Type B pancreatic cell (in vitro differentiated cells): ENCODE results near the gene XYLT1. TPM values are rescaled to one million over a fixed set of nuclear protein-coding genes. Genes with fewer than 3 reads are reported as not detected.

Experiments used
- DNase-seq: peaks from one replicate; pipeline ENCODE4 v3.0.0; 2021; ENCODE audit warnings: mixed read lengths; ENCODE audit not compliant: unreplicated experiment; ENCODE audit errors: extremely low spot score
- H3K27ac Mint-ChIP-seq: 2 replicates; pipeline ENCODE4 v1.8.0; 2021; ENCODE audit warnings: mild to moderate bottlenecking, mixed read lengths
- H3K27me3 Mint-ChIP-seq: 2 replicates; pipeline ENCODE4 v1.8.0; 2021; ENCODE audit warnings: mixed read lengths
- H3K36me3 Mint-ChIP-seq: 2 replicates; pipeline ENCODE4 v1.8.0; 2021; ENCODE audit warnings: mixed read lengths
- H3K4me1 Mint-ChIP-seq: one replicate; pipeline ENCODE4 v1.8.0; 2021; ENCODE audit warnings: mixed read lengths; ENCODE audit not compliant: unreplicated experiment
- H3K4me3 Mint-ChIP-seq: 2 replicates; pipeline ENCODE4 v1.8.0; 2021; ENCODE audit warnings: mild to moderate bottlenecking, mixed read lengths
- H3K9me3 Mint-ChIP-seq: 2 replicates; pipeline ENCODE4 v1.8.0; 2021; ENCODE audit warnings: mixed read lengths
- CTCF ChIP-seq: fragments of 200-600 bp; sonication (generic); conservative IDR thresholded peaks from 2 replicates; pipeline ENCODE4 v1.5.0; 2021; ENCODE audit warnings: antibody characterized with exemption, mild to moderate bottlenecking
- total RNA-seq: library from RNA; stranded (reverse); gene quantifications from 2 replicates; pipeline ENCODE4 v1.2.1, GENCODE V29; 2021; ENCODE audit warnings: low replicate concordance

XYLT1 gene
- total RNA-seq, 1 donor from 2014 or later = 14.9 TPM

DNA sequence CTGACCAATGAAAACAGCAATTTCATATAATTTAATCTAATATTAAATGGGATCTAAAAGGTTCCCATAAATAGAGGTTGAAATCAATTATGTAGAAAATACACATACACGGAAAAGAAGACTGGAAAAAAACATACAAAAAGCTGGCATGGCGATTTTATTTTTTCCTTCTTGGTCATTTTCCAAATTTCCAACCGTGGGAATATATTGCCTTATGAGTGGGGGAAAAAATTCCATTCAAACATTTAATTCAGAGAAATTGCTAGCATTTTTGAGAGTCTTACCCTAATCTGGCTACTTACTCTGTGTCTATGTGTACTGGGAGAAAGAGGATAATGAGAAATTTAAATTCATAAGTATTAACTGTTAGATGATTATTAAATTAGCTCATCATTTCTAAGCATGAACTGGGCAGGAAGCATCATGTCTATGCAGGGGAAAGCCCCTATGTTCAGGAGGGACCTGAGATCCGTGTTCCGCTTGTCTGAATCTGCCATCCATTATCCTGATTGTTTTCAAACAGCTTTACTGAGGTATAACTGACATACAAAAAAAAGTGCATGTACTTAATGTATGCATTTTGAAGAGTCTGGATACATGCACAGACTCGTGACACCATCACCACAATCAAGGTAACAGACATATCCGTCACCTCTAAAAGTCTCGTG is 145.2 kb downstream of the XYLT1 start:
- Mint-ChIP-seq H3K36me3 (no peaks in the 10 kb centered on the region), H3K27me3 (no peaks in the 10 kb centered on the region), H3K4me1 (peaks cover 12% of the 10 kb centered on the region), H3K27ac (no peak overlapping the region), H3K9me3 (no peaks in the 10 kb centered on the region), H3K4me3 (no peak overlapping the region)
- DNase-seq = no peak
- no peak for TF ChIP-seq CTCF

GRCh38 chr16:17324451-17324850 is 146.3 kb downstream of the XYLT1 start:
- no peak for DNase-seq
- H3K4me1 Mint-ChIP-seq = peaks cover 11% of the 10 kb centered on the region
- H3K27ac Mint-ChIP-seq = no peak overlapping the region
- H3K27me3 Mint-ChIP-seq = no peaks in the 10 kb centered on the region
- TF ChIP-seq CTCF = no peak
- H3K36me3 Mint-ChIP-seq = no peaks in the 10 kb centered on the region
- no peaks in the 10 kb centered on the region for H3K9me3 Mint-ChIP-seq
- no peak overlapping the region for H3K4me3 Mint-ChIP-seq

DNA sequence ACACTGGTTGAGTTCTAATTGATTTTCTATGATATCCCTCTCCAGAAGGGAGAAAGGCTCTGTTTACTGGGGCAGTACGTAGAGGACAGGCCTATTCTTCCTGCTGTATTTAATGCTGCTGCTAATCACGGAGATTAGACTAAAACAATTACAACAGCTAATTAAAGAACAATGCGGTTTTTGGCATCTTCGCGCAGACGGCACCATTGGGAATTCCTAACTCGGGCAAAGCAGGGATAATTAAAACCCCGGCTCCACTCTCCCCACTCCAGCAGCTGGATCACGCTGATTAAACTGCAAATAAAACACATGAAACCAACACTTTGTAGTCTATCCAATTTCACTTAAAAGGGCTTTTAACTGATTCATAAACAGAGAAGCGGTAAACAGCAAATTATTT is 147.6 kb downstream of the XYLT1 start:
- no peak for DNase-seq
- Mint-ChIP-seq H3K4me3 (no peak overlapping the region), H3K4me1 (peaks cover 4% of the 10 kb centered on the region), H3K27me3 (no peaks in the 10 kb centered on the region), H3K9me3 (no peaks in the 10 kb centered on the region), H3K36me3 (no peaks in the 10 kb centered on the region), H3K27ac (no peak overlapping the region)
- no peak for TF ChIP-seq CTCF

DNA sequence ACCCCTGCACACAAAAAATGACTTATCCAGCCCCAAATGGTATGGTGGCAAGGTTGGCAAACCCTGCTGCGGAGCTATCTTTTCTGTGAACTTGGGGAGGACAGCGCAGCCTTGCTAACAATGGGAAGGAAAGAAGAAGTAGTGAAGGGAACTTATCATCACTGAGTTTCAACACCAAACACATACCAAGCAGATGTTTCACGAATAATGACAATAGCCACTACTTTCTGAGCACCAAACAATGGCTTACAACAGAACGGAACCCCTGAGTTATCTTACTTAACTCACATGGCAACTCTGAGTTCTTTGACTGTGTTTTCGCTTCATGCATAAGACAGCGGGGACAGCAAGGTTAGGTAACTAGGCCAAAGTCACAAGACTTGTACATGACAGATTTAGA is 148.9 kb downstream of the XYLT1 start:
- Mint-ChIP-seq H3K9me3 (no peaks in the 10 kb centered on the region), H3K4me1 (peaks cover 6% of the 10 kb centered on the region), H3K4me3 (no peak overlapping the region), H3K27ac (no peak overlapping the region), H3K36me3 (no peaks in the 10 kb centered on the region), H3K27me3 (no peaks in the 10 kb centered on the region)
- no peak for TF ChIP-seq CTCF
- no peak for DNase-seq

- Mint-ChIP-seq H3K4me3 (no peak overlapping the region), H3K36me3 (no peaks in the 10 kb centered on the region), H3K9me3 (no peaks in the 10 kb centered on the region), H3K4me1 (peaks cover 6% of the 10 kb centered on the region), H3K27me3 (no peaks in the 10 kb centered on the region), H3K27ac (no peak overlapping the region)
- no peak for TF ChIP-seq CTCF
- DNase-seq = no peak
Observed at GRCh38 chr16:17320009-17320408, 150.8 kb downstream of the XYLT1 start.

- no peaks in the 10 kb centered on the region for H3K9me3 Mint-ChIP-seq
- DNase-seq = no peak
- H3K4me1 Mint-ChIP-seq = peaks cover 13% of the 10 kb centered on the region
Observed at GRCh38 chr16:17318238-17318637, 152.5 kb downstream of the XYLT1 start.

More at GRCh38 chr16:17318238-17318637, 152.5 kb downstream of the XYLT1 start:
- Mint-ChIP-seq H3K27me3 (no peaks in the 10 kb centered on the region), H3K36me3 (no peaks in the 10 kb centered on the region), H3K4me3 (no peak overlapping the region), H3K27ac (no peak overlapping the region)
- no peak for TF ChIP-seq CTCF
